Panc1 (cell line): ENCODE measurements around the gene GOLGA3. TPM values are rescaled to one million over a fixed set of nuclear protein-coding genes. Genes with fewer than 3 reads are reported as not detected.

ENCODE experiments used
- ATAC-seq: fragments of 200-7000 bp; cut with Tn5 transposase; 2 replicates; pipeline ENCODE4 v1.9.1; 2020; ENCODE audit warnings: mild to moderate bottlenecking, moderate library complexity
- BruUV-seq: library from RNA; stranded (reverse); fragments of 400-500 nt; replicated peaks from 2 replicates; lab custom pipeline; 2021; lab: Mats Ljungman, UMichigan
- CTCF ChIA-PET: fragments of 300-600 bp; sonication (Branson Sonifier 250); formaldehyde crosslinking; loops from one replicate; lab custom pipeline; 2022; ENCODE audit warnings: antibody characterized with exemption; lab: Charles Lee
- POLR2A ChIA-PET: fragments of 300-600 bp; sonication (Branson Sonifier 250); formaldehyde crosslinking; loops from one replicate; lab custom pipeline; 2022; ENCODE audit warnings: antibody characterized with exemption; lab: Charles Lee
- DNase-seq: peaks from one replicate; pipeline ENCODE4 v3.0.0-alpha.2; 2010; ENCODE audit warnings: low read depth, low spot score
- H3K27ac ChIP-seq: 2 replicates; pipeline ENCODE4 v1.5.1; 2011; ENCODE audit warnings: mild to moderate bottlenecking, low read length, inconsistent platforms
- H3K27me3 ChIP-seq: fragments of 200-500 bp; sonication (Bioruptor generic); 2 replicates; pipeline ENCODE4 v1.6.0; 2014; ENCODE audit warnings: low read length, inconsistent platforms; ENCODE audit not compliant: control insufficient read depth, insufficient read depth
- H3K36me3 ChIP-seq: fragments of 200-500 bp; sonication (Bioruptor generic); 2 replicates; pipeline ENCODE4 v1.5.1; 2014; ENCODE audit warnings: inconsistent platforms, mild to moderate bottlenecking, low read length, moderate library complexity; ENCODE audit not compliant: control insufficient read depth, insufficient read depth
- H3K4me1 ChIP-seq: 2 replicates; pipeline ENCODE4 v1.5.1; 2011; ENCODE audit warnings: inconsistent platforms, mild to moderate bottlenecking, low read length, moderate library complexity; ENCODE audit not compliant: control insufficient read depth, insufficient read depth
- H3K4me3 ChIP-seq, 2 experiments: 2 replicates each; pipeline ENCODE4 v1.5.1; 2011 to 2012; ENCODE audit warnings: low read depth in 2 of 2, low read length in 2 of 2, mild to moderate bottlenecking in 2 of 2, inconsistent platforms in 1 of 2, moderate library complexity in 1 of 2
- H3K9me3 ChIP-seq: fragments of 200-500 bp; sonication (Bioruptor generic); 2 replicates; pipeline ENCODE4 v1.5.1; 2014; ENCODE audit warnings: low read depth, mild to moderate bottlenecking, inconsistent platforms, low read length, moderate library complexity; ENCODE audit not compliant: control insufficient read depth, insufficient read depth
- CTCF ChIP-seq: fragments of 450-650 bp; IDR thresholded peaks from 2 replicates; pipeline ENCODE4 v1.5.1; 2017; ENCODE audit warnings: mild to moderate bottlenecking
- POLR2AphosphoS5 ChIP-seq: IDR thresholded peaks from 2 replicates; pipeline ENCODE4 v1.6.1; 2012; ENCODE audit warnings: mild to moderate bottlenecking, low read depth, low read length, moderate library complexity
- REST ChIP-seq, 2 experiments: IDR thresholded peaks; 2 replicates each; pipeline ENCODE4 v1.6.1; 2011 to 2012; ENCODE audit warnings: low read depth in 2 of 2, control low read depth in 1 of 2, low read length in 1 of 2, mild to moderate bottlenecking in 1 of 2, moderate library complexity in 1 of 2; ENCODE audit not compliant: insufficient read depth in 1 of 2
- SIN3A ChIP-seq: IDR thresholded peaks from 2 replicates; pipeline ENCODE4 v1.6.1; 2012; ENCODE audit warnings: low read depth, mild to moderate bottlenecking, low read length, moderate library complexity, borderline replicate concordance; ENCODE audit not compliant: insufficient read depth
- TCF7L2 ChIP-seq: IDR thresholded peaks from 2 replicates; pipeline ENCODE4 v1.6.1; 2011; ENCODE audit warnings: mild to moderate bottlenecking, low read depth, low read length, inconsistent platforms
- in situ Hi-C: cut with HindIII; loops from 2 replicates; pipeline ENCODE4 v1.10.0; 2016; ENCODE audit warnings: low sequenced_read_pairs, low pct_unique_long_range_greater_than_20kb
- intact Hi-C: fragments of 100-400 bp; cut with micrococcal nuclease; formaldehyde crosslinking; loops from one replicate; pipeline ENCODE4 v1.10.0; 2022; ENCODE audit not compliant: unreplicated experiment
- total RNA-seq: library from RNA; stranded (reverse); gene quantifications from one replicate; pipeline ENCODE4 v1.2.1, GENCODE V29; 2021; ENCODE audit not compliant: unreplicated experiment

Gene GOLGA3
- total RNA-seq, 1 experiment from 2014 or later: 61.1 TPM

- BruUV-seq: no TSS peak
- intact Hi-C loops: no loop called here
- H3K4me3 ChIP-seq: no peak overlapping the region
- CTCF ChIA-PET: no interaction called here
- H3K36me3 ChIP-seq: peaks cover 25% of the 10 kb centered on the region
- in situ Hi-C loops: no loop called here
- TF ChIP-seq TCF7L2 (no peak), CTCF (no peak), SIN3A (no peak), POLR2AphosphoS5 (no peak), REST (IDR thresholded peaks at IDR 0.05; ENCODE audit: insufficient read depth in 1 of 2, low read depth in 2 of 2, low read length in 1 of 2) (no peak)
- no peak overlapping the region for H3K27ac ChIP-seq
- no peak for DNase-seq
- H3K9me3 ChIP-seq: no peaks in the 10 kb centered on the region
- no peak for ATAC-seq
- H3K27me3 ChIP-seq: no peaks in the 10 kb centered on the region
- POLR2A ChIA-PET: no interaction called here
- no peaks in the 10 kb centered on the region for H3K4me1 ChIP-seq
Observed at GRCh38 chr12:132807295-132808092, 21.2 kb downstream of the GOLGA3 start.

GRCh38 chr12:132806857-132807256 lies 21.8 kb downstream of the GOLGA3 start:
- Histone ChIP-seq H3K9me3 (no peaks in the 10 kb centered on the region), H3K4me3 (no peak overlapping the region), H3K4me1 (no peaks in the 10 kb centered on the region), H3K27ac (no peak overlapping the region), H3K36me3 (peaks cover 22% of the 10 kb centered on the region), H3K27me3 (no peaks in the 10 kb centered on the region)
- ATAC-seq: no peak
- no TSS peak for BruUV-seq
- ChIA-PET POLR2A (no interaction called here), CTCF (no interaction called here)
- DNase-seq: no peak
- TF ChIP-seq SIN3A (no peak), POLR2AphosphoS5 (no peak), TCF7L2 (no peak), REST (IDR thresholded peaks at IDR 0.05; ENCODE audit: insufficient read depth in 1 of 2, low read depth in 2 of 2, low read length in 1 of 2) (no peak), CTCF (no peak)
- in situ Hi-C loops (no loop called here), intact Hi-C loops (no loop called here)
